ENCODE measurements around the gene ANO4.

DNA sequence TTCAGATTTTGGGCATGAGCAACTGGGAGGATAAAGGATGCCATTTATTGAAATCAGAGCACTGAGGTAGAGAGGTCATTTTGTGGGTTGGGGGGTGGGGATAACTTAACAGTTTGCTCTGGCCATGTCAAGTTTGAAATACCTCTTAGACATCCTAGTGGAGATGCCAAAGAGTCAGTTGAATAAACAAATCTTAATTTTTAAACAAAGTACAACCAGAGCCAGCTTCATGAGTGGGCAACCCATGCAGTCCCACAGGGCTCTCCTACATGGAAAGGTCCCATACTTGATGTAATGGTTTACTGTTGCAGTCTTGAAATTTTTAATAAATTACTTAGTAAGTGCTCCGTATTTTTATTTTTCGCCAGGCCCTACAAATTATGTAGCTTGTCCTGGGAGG, 81.2 kb downstream of the ANO4 start:
- TF ChIP-seq POLR2A (IDR thresholded peaks at IDR 0.05) (no peak), POLR2AphosphoS5 (IDR thresholded peaks at IDR 0.05) (no peak)
- TF ChIP-seq, protein P1, sequence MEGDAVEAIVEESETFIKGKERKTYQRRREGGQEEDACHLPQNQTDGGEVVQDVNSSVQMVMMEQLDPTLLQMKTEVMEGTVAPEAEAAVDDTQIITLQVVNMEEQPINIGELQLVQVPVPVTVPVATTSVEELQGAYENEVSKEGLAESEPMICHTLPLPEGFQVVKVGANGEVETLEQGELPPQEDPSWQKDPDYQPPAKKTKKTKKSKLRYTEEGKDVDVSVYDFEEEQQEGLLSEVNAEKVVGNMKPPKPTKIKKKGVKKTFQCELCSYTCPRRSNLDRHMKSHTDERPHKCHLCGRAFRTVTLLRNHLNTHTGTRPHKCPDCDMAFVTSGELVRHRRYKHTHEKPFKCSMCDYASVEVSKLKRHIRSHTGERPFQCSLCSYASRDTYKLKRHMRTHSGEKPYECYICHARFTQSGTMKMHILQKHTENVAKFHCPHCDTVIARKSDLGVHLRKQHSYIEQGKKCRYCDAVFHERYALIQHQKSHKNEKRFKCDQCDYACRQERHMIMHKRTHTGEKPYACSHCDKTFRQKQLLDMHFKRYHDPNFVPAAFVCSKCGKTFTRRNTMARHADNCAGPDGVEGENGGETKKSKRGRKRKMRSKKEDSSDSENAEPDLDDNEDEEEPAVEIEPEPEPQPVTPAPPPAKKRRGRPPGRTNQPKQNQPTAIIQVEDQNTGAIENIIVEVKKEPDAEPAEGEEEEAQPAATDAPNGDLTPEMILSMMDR (IDR thresholded peaks at IDR 0.05): no peak
